Erythroblast (primary cell): ENCODE results near the gene SAMD5.

Source experiments
- GATA1 ChIP-seq: IDR thresholded peaks from 2 replicates; pipeline ENCODE4 v1.6.1; 2011; ENCODE audit warnings: low read depth, mild to moderate bottlenecking, control low read depth, low read length, moderate library complexity
- POLR2A ChIP-seq: IDR thresholded peaks from 2 replicates; pipeline ENCODE4 v1.6.1; 2011; ENCODE audit warnings: mild to moderate bottlenecking, low read length

DNA sequence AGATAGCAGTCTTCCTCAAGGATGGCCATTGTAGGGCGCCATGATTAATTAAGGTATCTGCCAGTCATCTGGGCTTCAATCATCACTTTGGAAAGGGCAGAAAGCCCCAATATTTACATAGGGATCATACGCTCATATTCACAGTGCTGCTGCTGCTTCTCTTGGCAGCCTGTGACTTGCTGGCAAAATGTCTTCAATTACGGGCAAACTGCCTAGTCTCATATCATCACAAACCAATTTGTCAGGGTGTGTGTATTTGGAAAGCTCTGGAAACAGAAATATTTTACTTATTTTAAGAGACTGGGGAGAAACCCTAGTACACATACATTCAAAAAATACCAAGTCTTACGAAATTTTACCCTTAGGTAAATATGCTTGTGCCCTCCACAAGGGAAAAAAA, 77.6 kb downstream of the SAMD5 start:
- TF ChIP-seq POLR2A (no peak), GATA1 (no peak)
